Measurements from ENCODE around the gene MCF2L2.
"Not testable (repeated sequence)": the region's sequence is repeated elsewhere in the genome, so short reads cannot be mapped to it uniquely, and the experiment has no call there.

- TF ChIP-seq POLR2A, POLR2AphosphoS5 (IDR thresholded peaks at IDR 0.05; ENCODE audit: low read depth, low read length): not testable (repeated sequence)
Observed at GRCh38 chr3:183440521-183440920, 12.1 kb upstream of the MCF2L2 start.
